B cell (primary cell): ENCODE measurements around the gene CERCAM.

ENCODE experiments used
- CTCF ChIP-seq: fragments of 200-600 bp; IDR thresholded peaks from one replicate; pipeline ENCODE4 v1.8.0; 2022; ENCODE audit warnings: antibody characterized with exemption, mild to moderate bottlenecking
- EZH2 ChIP-seq: IDR thresholded peaks from 2 replicates; pipeline ENCODE4 v1.6.1; 2012; ENCODE audit warnings: borderline replicate concordance, low read depth, mild to moderate bottlenecking, moderate library complexity, low read length; ENCODE audit not compliant: insufficient read depth, poor library complexity, severe bottlenecking

GRCh38 chr9:128399861-128400260, 20.8 kb upstream of the CERCAM start:
- TF ChIP-seq CTCF (no peak), EZH2 (no peak)
